Measurements from ENCODE around the gene RBMS2.
"Not testable (repeated sequence)": the region's sequence is repeated elsewhere in the genome, so short reads cannot be mapped to it uniquely, and the experiment has no call there.

GRCh38 chr12:56498126-56498902 is 23.3 kb upstream of the RBMS2 start:
- not testable (repeated sequence) for TF ChIP-seq CTCF, EP300, POLR2AphosphoS5, POLR2A (IDR thresholded peaks at IDR 0.05)
